Muscle layer of duodenum (tissue), 2 donors: Measurements from ENCODE around the gene SBK3.

ENCODE experiments used
- H3K27ac ChIP-seq: one replicate; pipeline ENCODE4 v1.7.0; 2013; ENCODE audit warnings: mild to moderate bottlenecking, low read length
- H3K27me3 ChIP-seq: one replicate; pipeline ENCODE4 v1.7.0; 2013; ENCODE audit warnings: low read depth, mild to moderate bottlenecking, control low read depth, low read length
- H3K36me3 ChIP-seq, 2 donors: one replicate each; pipeline ENCODE4 v1.7.0; 2013; ENCODE audit warnings: low read length in 2 of 2, control low read depth in 1 of 2, mild to moderate bottlenecking in 1 of 2; ENCODE audit not compliant: insufficient read depth in 2 of 2, control insufficient read depth in 1 of 2
- H3K4me1 ChIP-seq, 2 donors: one replicate each; pipeline ENCODE4 v1.7.0; 2013; ENCODE audit warnings: low read length in 2 of 2, mild to moderate bottlenecking in 2 of 2, control low read depth in 1 of 2, moderate library complexity in 1 of 2; ENCODE audit not compliant: insufficient read depth in 2 of 2, control insufficient read depth in 1 of 2
- H3K4me3 ChIP-seq, 2 donors: one replicate each; pipeline ENCODE4 v1.7.0; 2013; ENCODE audit warnings: low read length in 2 of 2, low read depth in 1 of 2, mild to moderate bottlenecking in 1 of 2
- H3K9me3 ChIP-seq, 2 donors: one replicate each; pipeline ENCODE4 v1.7.0; 2013; ENCODE audit warnings: low read length in 2 of 2, control low read depth in 1 of 2, mild to moderate bottlenecking in 1 of 2; ENCODE audit not compliant: control insufficient read depth in 1 of 2
- donor health status: healthy.

Gene SBK3

GRCh38 chr19:55492362-55492944 is 52.9 kb downstream of the SBK3 start:
- Histone ChIP-seq H3K27me3 (no peaks in the 10 kb centered on the region), H3K9me3 (no peaks in the 10 kb centered on the region), H3K27ac (no peak overlapping the region), H3K4me1 (peaks cover 0 to 59% of the 10 kb centered on the region in 2 donors), H3K4me3 (no peak overlapping the region), H3K36me3 (no peaks in the 10 kb centered on the region)

- H3K4me3 ChIP-seq = no peak overlapping the region
- H3K4me1 ChIP-seq = peaks cover 0 to 66% of the 10 kb centered on the region in 2 donors
- H3K27ac ChIP-seq = no peak overlapping the region
- H3K27me3 ChIP-seq = no peaks in the 10 kb centered on the region
- no peaks in the 10 kb centered on the region for H3K9me3 ChIP-seq
- H3K36me3 ChIP-seq = no peaks in the 10 kb centered on the region
These were observed 53.6 kb downstream of the SBK3 start for GRCh38 chr19:55491546-55492360.
